Measurements from ENCODE around the gene SLC16A6.
"Not testable (repeated sequence)": the region's sequence is repeated elsewhere in the genome, so short reads cannot be mapped to it uniquely, and the experiment has no call there.

Gene SLC16A6

DNA sequence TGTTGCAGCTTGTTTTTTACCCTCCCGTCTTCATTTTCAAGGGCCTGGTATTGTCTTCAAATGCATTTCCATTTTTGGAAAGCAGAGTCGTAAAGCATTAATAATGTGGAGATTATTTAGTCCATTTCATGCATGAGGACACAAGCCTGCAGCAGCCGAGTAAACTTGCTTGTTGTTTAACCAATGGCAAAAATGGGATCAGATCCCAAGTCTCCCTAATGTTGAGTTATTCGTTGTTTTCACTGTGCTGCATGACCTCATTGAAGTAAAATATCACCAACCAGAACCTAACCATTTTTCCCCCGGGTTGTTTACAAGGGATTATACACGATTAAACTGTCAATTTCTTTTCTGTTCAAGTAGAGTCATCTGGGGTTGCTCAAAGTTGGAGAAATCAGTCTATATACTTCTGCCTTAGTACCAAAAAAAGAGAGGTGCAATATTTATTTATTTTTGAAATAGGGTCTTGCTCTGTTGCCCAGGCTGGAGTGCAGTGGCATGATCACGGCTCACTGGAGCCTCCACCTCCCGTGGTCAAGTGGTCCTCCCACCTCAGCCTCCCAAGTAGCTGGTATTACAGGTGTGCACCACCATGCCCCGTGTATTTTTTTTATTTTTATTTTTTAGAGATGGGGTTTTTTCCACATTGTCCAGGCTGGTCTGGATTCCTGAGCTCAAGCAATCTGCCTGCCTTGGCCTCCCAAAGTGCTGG is 30.7 kb downstream of the SLC16A6 start:
- Histone ChIP-seq H3K36me3 (peaks cover 7% of the 10 kb centered on the region; the same call in 1 of the 2 replicates), H3K4me1 (peaks cover 88% of the 10 kb centered on the region), H4K20me1 (no peaks in the 10 kb centered on the region), H3K27ac (peak overlapping the region; percentile 77), H3K4me2 (peak overlapping the region; percentile 69), H3K9me3 (no peaks in the 10 kb centered on the region), H3K9ac (no peak overlapping the region), H3K27me3 (no peaks in the 10 kb centered on the region), H3K4me3 (no peak overlapping the region)
- TF ChIP-seq Cebpa-rat (IDR thresholded peaks at IDR 0.05) = no peak

DNA sequence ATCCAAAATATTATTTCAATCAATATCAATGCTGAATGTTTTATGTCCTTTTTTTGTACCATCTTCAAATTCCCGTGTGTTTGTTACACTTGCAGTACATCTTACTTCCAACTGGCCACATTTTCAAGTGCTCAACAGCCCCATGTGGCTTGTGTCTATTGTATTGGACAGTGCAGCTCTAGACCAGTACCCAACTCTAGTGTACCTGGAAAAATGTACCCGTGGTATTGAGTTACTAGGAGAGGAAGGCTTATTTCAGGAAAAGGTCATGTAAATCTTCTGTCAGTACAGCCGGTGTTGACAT is 31.3 kb downstream of the SLC16A6 start:
- not testable (repeated sequence) for H4K20me1 ChIP-seq, H3K36me3 ChIP-seq, H3K9me3 ChIP-seq, H3K4me3 ChIP-seq, H3K27me3 ChIP-seq
- Histone ChIP-seq H3K4me2 (peak overlapping the region; percentile 69), H3K4me1 (peaks cover 90% of the 10 kb centered on the region), H3K27ac (peak overlapping the region; percentile 77), H3K9ac (0 out of 2 replicates have a peak overlapping the region, but pooled peaks have one; percentile 7)

- Histone ChIP-seq H3K27ac (peak overlapping the region; percentile 94), H3K4me2 (peak overlapping the region; percentile 87), H3K9ac (peak overlapping the region; percentile 70), H3K4me1 (peaks cover 96% of the 10 kb centered on the region)
- not testable (repeated sequence) for H3K4me3 ChIP-seq, H3K36me3 ChIP-seq, H4K20me1 ChIP-seq, H3K27me3 ChIP-seq, H3K9me3 ChIP-seq
These were observed 31.9 kb downstream of the SLC16A6 start for GRCh38 chr17:68258890-68259647.

DNA sequence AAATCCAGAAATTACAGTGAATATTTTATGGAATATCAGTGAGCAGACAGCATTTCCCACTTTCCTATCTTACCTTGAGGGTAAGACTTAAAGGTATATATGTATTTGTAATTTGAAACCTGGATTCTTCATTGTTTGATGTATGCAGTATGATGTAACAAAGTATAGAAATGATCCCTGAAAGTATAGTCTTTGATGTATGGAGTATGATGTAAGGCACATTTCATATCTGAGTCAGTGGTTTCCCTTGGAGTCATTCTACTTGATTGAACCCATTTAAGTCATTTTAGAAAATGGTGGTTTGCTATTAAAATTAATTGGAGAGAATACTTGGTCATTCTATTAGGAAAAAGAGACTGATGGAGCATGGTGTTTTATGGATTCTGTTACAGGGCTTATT is 33.0 kb downstream of the SLC16A6 start:
- Histone ChIP-seq H3K4me1 (peaks cover 97% of the 10 kb centered on the region), H3K4me3 (no peak overlapping the region), H3K9me3 (no peaks in the 10 kb centered on the region), H3K4me2 (peak overlapping the region; percentile 87), H4K20me1 (no peaks in the 10 kb centered on the region), H3K9ac (no peak overlapping the region), H3K36me3 (peaks cover 7% of the 10 kb centered on the region; the same call in 1 of the 2 replicates), H3K27me3 (no peaks in the 10 kb centered on the region), H3K27ac (peak overlapping the region; percentile 94)
- no peak for TF ChIP-seq Cebpa-rat (IDR thresholded peaks at IDR 0.05)

DNA sequence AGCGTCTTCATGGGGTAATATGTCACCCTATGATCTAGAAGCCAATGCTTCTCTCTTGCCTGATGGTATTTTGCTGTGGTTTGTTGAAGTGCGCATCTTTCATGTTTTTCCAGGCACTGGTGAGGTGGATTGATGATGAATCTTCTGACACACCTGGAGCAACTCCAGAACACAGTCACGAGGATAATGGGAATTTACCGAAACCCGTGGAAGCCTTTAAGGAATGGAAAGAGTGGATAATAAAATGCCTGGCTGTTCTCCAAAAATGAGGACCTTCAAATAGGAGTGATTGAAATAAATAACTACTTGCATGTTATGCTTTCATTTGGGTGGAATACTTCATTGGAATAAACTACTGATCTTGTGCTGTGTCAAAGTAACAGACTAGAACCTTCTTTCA is 34.2 kb downstream of the SLC16A6 start:
- H3K36me3 ChIP-seq = peaks cover 17% of the 10 kb centered on the region; the same call in 1 of the 2 replicates
- peaks cover 97% of the 10 kb centered on the region for H3K4me1 ChIP-seq
- not testable (repeated sequence) for H3K4me3 ChIP-seq, H4K20me1 ChIP-seq, H3K9me3 ChIP-seq, H3K27me3 ChIP-seq
- peak overlapping the region; percentile 87 for H3K4me2 ChIP-seq
- 0 out of 2 replicates have a peak overlapping the region, but pooled peaks have one; percentile 35 for H3K9ac ChIP-seq
- peak overlapping the region; percentile 94 for H3K27ac ChIP-seq

DNA sequence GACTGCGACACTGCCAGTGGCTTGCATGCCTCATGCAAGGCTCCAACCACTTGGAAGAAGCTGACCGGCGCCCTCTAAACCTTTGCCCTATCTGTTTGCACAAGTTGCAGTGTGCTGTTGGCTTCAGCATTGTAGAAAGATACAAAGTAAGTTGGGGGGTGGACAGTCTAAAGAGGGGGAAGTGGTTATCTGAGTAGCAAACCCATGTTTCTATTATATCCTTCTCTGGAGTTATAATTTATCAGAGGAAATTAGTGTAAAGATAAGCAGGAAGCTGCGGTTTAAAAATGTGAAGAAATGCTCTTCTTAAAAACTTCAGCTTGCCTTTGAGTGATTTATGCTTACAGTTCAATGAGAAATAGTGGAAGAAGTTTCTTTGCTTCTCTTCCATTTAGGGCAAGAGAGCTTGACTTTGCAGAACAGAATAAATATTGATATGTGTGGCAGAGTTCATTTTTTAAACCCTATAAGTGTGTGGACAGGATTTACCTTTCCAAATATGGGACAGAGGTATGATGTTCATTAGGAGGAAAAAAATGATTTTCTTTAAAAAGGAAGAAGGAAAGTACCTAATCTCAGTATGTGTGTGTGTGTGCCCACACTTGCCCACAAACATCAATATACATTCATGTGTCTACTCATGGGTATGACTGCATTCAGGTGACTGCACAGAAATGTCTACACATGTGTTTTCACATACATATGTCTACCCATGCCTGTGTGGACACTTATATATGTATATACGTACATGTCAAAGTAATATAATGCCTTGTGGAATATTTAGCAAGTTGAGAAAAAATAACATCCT is 35.0 kb downstream of the SLC16A6 start:
- H3K27ac ChIP-seq = peak overlapping the region; percentile 94
- peak overlapping the region; percentile 70 for H3K9ac ChIP-seq
- no peaks in the 10 kb centered on the region; the same call in 1 of the 2 replicates for H3K9me3 ChIP-seq
- H3K27me3 ChIP-seq = no peaks in the 10 kb centered on the region
- H3K4me1 ChIP-seq = peaks cover 97% of the 10 kb centered on the region
- peak overlapping the region; percentile 87 for H3K4me2 ChIP-seq
- peaks cover 25% of the 10 kb centered on the region; the same call in 1 of the 2 replicates for H3K36me3 ChIP-seq
- H3K4me3 ChIP-seq = peak overlapping the region; percentile 32
- no peaks in the 10 kb centered on the region for H4K20me1 ChIP-seq
- TF ChIP-seq Cebpa-rat (IDR thresholded peaks at IDR 0.05) = no peak

DNA sequence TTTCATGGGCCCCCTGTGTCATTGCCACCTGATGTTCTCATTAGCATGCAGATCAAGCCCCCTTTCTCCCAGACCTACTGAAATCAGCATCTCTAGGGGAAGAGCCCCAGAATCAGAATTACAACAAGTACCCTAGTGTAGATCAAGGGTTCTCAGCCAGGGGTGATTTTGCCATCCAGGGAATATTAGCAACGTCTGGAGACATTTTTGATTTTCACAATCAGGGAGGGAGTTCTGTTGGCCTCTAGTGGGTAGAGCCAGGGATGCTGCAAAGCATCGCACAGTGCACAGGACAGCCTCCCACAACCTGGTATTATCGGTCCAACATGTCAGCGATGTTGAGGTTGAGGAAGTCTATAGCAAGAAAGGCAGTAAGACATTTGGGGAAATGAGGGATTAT is 35.8 kb downstream of the SLC16A6 start:
- H3K9ac ChIP-seq = peak overlapping the region; percentile 70
- peak overlapping the region; percentile 94 for H3K27ac ChIP-seq
- peak overlapping the region; percentile 87 for H3K4me2 ChIP-seq

DNA sequence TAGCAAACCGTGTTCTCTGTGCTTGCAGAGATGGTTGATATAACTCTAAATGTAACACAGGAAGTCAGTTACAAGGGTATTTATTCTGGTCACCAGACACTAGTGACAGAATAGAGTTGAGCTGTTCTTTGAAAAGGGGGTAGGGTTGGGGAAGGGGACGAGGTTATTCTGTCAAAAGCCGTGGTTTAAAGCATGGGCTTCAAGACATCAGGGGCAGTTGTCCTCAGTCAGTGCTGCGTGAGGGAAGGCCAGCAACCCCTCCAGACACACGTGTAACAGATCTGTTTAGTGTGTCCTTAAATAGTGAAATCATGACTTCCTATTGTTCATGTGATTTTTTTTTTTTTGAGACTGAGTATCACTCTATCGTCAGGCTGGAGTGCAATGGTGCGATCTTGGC is 37.5 kb downstream of the SLC16A6 start:
- Histone ChIP-seq H3K4me2 (peak overlapping the region; percentile 87), H3K4me1 (peaks cover 99% of the 10 kb centered on the region), H3K36me3 (peaks cover 32% of the 10 kb centered on the region; the same call in 1 of the 2 replicates), H3K9ac (peak overlapping the region; percentile 54), H3K27ac (peak overlapping the region; percentile 94)
- H3K9me3 ChIP-seq, H3K27me3 ChIP-seq, H4K20me1 ChIP-seq, H3K4me3 ChIP-seq: not testable (repeated sequence)

More for the DNA sequence above, 35.8 kb downstream of the SLC16A6 start:
- peak overlapping the region; percentile 32 for H3K4me3 ChIP-seq
- H3K36me3 ChIP-seq = peaks cover 30% of the 10 kb centered on the region; the same call in 1 of the 2 replicates
- no peaks in the 10 kb centered on the region; the same call in 1 of the 2 replicates for H3K9me3 ChIP-seq
- H3K4me1 ChIP-seq = peaks cover 97% of the 10 kb centered on the region
- H3K27me3 ChIP-seq = no peaks in the 10 kb centered on the region
- no peak for TF ChIP-seq Cebpa-rat (IDR thresholded peaks at IDR 0.05)
- H4K20me1 ChIP-seq = no peaks in the 10 kb centered on the region

GRCh38 chr17:68249354-68249765 is 41.6 kb downstream of the SLC16A6 start:
- Histone ChIP-seq H3K27me3 (no peaks in the 10 kb centered on the region), H4K20me1 (no peaks in the 10 kb centered on the region), H3K4me2 (peak overlapping the region; percentile 98), H3K9me3 (no peaks in the 10 kb centered on the region; the same call in 1 of the 2 replicates), H3K4me3 (no peak overlapping the region), H3K9ac (0 out of 2 replicates have a peak overlapping the region, but pooled peaks have one; percentile 16), H3K36me3 (peaks cover 24% of the 10 kb centered on the region; the same call in 1 of the 2 replicates), H3K27ac (peak overlapping the region; percentile 93), H3K4me1 (peaks cover 73% of the 10 kb centered on the region)
- no peak for TF ChIP-seq Cebpa-rat (IDR thresholded peaks at IDR 0.05)

Measured in BLaER1 (cell line).